HepG2 (cell line): ENCODE data around the gene VDR. TPM values are rescaled to one million over a fixed set of nuclear protein-coding genes. Genes with fewer than 3 reads are reported as not detected.

Experiments used
- ETS1 ChIP-seq: sonication (generic); formaldehyde crosslinking; IDR thresholded peaks from 2 replicates; pipeline ENCODE4 v1.4.0; 2020; ENCODE audit warnings: missing genetic modification reagents
- HNRNPH1 ChIP-seq: fragments of 200-400 bp; formaldehyde crosslinking; optimal IDR thresholded peaks from 2 replicates; pipeline ENCODE3; 2017; ENCODE audit warnings: mild to moderate bottlenecking, low read depth, low read length
- SSRP1 ChIP-seq: IDR thresholded peaks from 2 replicates; pipeline ENCODE4 v1.6.1; 2016; ENCODE audit warnings: control low read depth
- ZBTB1 ChIP-seq: sonication (generic); formaldehyde crosslinking; IDR thresholded peaks from 2 replicates; pipeline ENCODE4 v1.4.0; 2020; ENCODE audit warnings: missing genetic modification reagents, borderline replicate concordance
- ZNF652 ChIP-seq: IDR thresholded peaks from 2 replicates; pipeline ENCODE4 v1.6.1; 2016; ENCODE audit warnings: low read depth, borderline replicate concordance
- ZNF687 ChIP-seq: sonication (generic); formaldehyde crosslinking; IDR thresholded peaks from 2 replicates; pipeline ENCODE4 v1.5.1; 2020; ENCODE audit warnings: mild to moderate bottlenecking, missing genetic modification reagents, moderate library complexity
- polyA plus RNA-seq, 8 experiments: library from polyadenylated mRNA; depleted of rRNA in 3 of 8; stranded (reverse) in 7 of 8; unstranded in 1 of 8; fragments of >200 nt; fragmentation: Illumina TruSeq in 4 of 8; extraction: Trizol in 4 of 8; gene quantifications; 2 replicates each; pipeline versions ENCODE4 v1.2.1 to v1.2.3, GENCODE V29; 2011 to 2016; ENCODE audit warnings: low read depth in 4 of 8, missing spikeins in 1 of 8, mixed read lengths in 1 of 8; ENCODE audit not compliant: insufficient read depth in 1 of 8
- total RNA-seq, 5 experiments: library from RNA; depleted of rRNA; stranded (reverse); fragments of >200 nt; fragmentation: Illumina TruSeq; extraction: Trizol; gene quantifications; 2 replicates each; pipeline ENCODE4 v1.2.3, GENCODE V29; 2016; ENCODE audit warnings: low read depth in 1 of 5
- TF ChIP-seq, protein P1 (sequence below): sonication (generic); formaldehyde crosslinking; IDR thresholded peaks from 2 replicates; pipeline ENCODE4 v1.8.0; 2022; ENCODE audit warnings: mild to moderate bottlenecking, missing genetic modification reagents, borderline replicate concordance

Gene VDR
- total and polyA plus RNA-seq, 2 of the 13 experiments (the other 11 are each of a cell fraction or from before 2014, with no cell fraction given), result 0.08 to 0.33 TPM

DNA sequence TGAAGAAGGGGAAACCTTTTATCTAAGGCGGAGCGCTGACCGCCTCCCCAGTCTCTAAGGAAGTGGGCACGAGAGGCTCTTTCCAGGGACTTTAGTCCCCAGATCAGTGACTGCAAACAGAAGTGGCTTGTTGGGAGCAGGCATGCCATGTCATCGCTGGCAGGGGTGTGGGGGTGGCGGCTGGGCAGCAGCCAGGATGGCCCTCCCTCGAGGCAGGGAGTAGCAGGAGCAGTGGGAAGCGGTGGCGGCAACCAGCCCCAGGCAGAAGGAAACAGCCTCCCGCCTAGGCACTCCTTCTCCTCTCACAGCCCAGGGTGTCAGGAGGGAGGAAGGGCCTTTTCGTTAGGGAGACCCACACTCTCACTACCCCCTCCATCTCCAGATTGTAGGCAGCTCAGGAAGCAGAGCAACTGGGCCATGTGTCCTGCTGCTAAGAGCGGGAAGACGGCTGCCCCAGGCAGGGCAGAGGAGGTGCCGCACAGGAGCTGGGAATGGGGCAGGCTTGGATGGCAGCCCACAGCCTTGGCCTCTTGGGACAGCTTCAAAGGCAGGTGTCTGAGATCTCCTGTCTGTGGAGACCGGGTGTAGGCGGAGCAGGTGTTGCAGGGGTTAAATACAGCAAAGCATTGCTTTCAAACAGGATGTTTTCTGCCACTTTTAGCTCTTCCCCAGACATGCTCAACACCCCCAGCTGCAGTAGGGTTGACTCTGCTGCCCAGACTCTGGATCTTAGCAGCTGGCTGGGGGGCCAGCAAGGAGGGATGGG lies 21.8 kb downstream of the VDR start (continued):
- TF ChIP-seq HNRNPH1 (no peak), ETS1 (CRISPR knock-in tag) (no peak), SSRP1 (no peak), ZNF652 (CRISPR knock-in tag) (peak; percentile 65; the same call in 1 of the 2 replicates), ZBTB1 (CRISPR knock-in tag) (no peak), ZNF687 (CRISPR knock-in tag) (peak; percentile 31)
- TF ChIP-seq, protein P1, sequence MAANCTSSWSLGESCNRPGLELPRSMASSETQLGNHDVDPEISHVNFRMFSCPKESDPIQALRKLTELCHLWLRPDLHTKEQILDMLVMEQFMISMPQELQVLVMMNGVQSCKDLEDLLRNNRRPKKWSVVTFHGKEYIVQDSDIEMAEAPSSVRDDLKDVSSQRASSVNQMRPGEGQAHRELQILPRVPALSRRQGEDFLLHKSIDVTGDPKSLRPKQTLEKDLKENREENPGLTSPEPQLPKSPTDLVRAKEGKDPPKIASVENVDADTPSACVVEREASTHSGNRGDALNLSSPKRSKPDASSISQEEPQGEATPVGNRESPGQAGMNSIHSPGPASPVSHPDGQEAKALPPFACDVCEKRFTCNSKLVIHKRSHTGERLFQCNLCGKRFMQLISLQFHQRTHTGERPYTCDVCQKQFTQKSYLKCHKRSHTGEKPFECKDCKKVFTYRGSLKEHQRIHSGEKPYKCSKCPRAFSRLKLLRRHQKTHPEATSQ (CRISPR knock-in tag), result no peak
